Dendritic cell treated with granulocyte-macrophage colony-stimulating factor and Interleukin-4, amounts not matched to agents 40 ng/mL and 50 ng/mL, for 4 days (primary cell): ENCODE results near the gene TBC1D4.
"Not testable (repeated sequence)": the region's sequence is repeated elsewhere in the genome, so short reads cannot be mapped to it uniquely, and the experiment has no call there.

Experiments used
- H3K27ac Mint-ChIP-seq: one replicate; pipeline ENCODE4 v1.8.0; 2022; ENCODE audit warnings: mild to moderate bottlenecking, mixed read lengths
- H3K27me3 Mint-ChIP-seq: one replicate; pipeline ENCODE4 v1.8.0; 2022; ENCODE audit warnings: mild to moderate bottlenecking, mixed read lengths
- H3K36me3 Mint-ChIP-seq: one replicate; pipeline ENCODE4 v1.8.0; 2022; ENCODE audit warnings: low read depth, mixed read lengths
- H3K4me1 Mint-ChIP-seq: one replicate; pipeline ENCODE4 v1.8.0; 2022; ENCODE audit warnings: low read depth, mixed read lengths
- H3K4me3 Mint-ChIP-seq: one replicate; pipeline ENCODE4 v1.8.0; 2022; ENCODE audit warnings: mild to moderate bottlenecking, moderate library complexity, mixed read lengths
- H3K9me3 Mint-ChIP-seq: one replicate; pipeline ENCODE4 v1.8.0; 2022; ENCODE audit warnings: mixed read lengths
- intact Hi-C: fragments of 100-400 bp; cut with micrococcal nuclease; formaldehyde crosslinking; loops from one replicate; pipeline ENCODE4 v1.15.0; 2022

TBC1D4 gene

DNA sequence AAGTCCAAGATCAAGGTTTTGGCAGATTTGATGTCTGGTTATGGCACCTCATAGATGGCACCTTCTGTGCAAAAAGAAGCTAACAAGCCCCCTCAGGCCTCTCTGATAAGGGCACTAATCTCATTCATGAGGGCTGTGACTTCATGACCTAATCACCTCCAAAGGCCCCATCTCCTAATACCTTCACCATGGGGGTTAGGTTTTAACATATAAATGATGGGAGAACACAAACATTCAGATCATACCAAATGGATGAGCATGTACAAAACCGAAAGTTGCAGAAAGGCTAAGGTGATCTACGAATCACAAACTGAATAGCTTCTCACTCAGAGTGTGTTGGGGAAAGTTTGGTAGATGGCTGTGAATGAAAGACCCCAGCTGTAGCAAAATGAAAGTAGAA is 217.4 kb downstream of the TBC1D4 start:
- Mint-ChIP-seq H3K9me3 (no peaks in the 10 kb centered on the region), H3K27me3 (no peaks in the 10 kb centered on the region), H3K4me1 (no peaks in the 10 kb centered on the region), H3K27ac (no peak overlapping the region), H3K4me3 (no peak overlapping the region), H3K36me3 (no peaks in the 10 kb centered on the region)
- intact Hi-C loops, result no loop called here

DNA sequence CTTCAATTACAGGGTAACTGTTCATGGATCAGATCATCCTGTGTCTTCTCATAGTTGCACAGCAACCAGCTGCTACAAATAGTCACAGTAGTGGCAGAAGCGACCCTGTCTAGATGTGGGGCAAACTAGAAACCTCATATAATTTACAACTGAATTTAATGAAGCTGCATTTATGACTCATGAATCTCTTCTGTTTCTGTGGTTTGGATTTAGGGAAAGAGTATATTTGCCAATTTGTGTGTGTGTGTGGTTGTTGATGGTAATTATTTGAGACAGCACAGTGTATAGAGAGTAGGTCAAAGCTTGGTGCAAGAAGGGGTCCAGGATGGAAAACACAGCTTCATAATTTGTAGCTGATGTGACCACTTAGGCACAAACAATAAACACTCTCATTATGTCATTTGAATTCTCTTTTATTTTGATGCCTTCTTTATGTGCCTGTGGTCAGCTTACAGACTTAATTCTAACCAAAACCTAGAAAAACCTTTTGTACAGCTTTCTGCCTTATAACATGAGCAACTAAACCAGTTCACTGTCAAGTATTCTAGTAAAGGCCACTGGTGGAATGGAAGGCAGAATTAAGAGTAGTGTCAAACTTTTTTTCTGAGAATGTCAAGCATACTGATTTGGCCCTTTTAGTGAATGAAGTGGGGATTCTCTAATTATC is 218.1 kb downstream of the TBC1D4 start:
- Mint-ChIP-seq H3K27ac (no peak overlapping the region), H3K27me3 (no peaks in the 10 kb centered on the region), H3K36me3 (no peaks in the 10 kb centered on the region)

DNA sequence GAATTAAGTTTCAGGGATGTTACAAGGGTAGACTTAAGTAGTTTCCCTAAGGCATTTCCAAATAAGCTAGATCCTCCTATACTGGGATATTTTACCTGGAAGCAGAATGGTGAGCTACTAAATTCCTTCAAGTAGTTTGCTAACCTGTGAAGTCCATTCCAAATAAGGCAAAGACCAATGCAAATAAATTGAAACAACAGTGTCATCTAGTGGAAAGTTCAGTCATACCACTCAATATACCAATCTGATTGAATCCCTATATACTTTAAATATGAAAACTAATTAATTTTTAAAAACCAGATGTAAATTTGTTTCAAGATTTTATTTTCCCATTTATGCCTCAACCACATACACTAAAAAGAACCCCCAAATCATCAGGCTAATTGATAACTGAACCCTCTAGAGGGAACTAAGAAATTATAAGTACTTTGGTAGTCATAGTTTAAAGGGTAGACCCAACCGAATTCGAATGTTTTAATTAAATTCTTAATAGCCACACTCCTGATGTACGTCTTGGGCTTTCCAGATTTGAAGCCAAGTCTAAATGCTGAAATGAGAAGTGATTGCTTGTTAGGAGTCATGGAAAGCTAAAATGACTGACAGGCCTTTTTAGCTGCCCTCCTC is 223.7 kb downstream of the TBC1D4 start:
- intact Hi-C loops, result no loop called here
- Mint-ChIP-seq H3K4me3 (no peak overlapping the region), H3K4me1 (no peaks in the 10 kb centered on the region), H3K27ac (no peak overlapping the region), H3K9me3 (no peaks in the 10 kb centered on the region), H3K27me3 (no peaks in the 10 kb centered on the region), H3K36me3 (no peaks in the 10 kb centered on the region)

More for the DNA sequence above, 218.1 kb downstream of the TBC1D4 start:
- Mint-ChIP-seq H3K4me3 (no peak overlapping the region), H3K9me3 (no peaks in the 10 kb centered on the region), H3K4me1 (no peaks in the 10 kb centered on the region)
- intact Hi-C loops, result no loop called here

DNA sequence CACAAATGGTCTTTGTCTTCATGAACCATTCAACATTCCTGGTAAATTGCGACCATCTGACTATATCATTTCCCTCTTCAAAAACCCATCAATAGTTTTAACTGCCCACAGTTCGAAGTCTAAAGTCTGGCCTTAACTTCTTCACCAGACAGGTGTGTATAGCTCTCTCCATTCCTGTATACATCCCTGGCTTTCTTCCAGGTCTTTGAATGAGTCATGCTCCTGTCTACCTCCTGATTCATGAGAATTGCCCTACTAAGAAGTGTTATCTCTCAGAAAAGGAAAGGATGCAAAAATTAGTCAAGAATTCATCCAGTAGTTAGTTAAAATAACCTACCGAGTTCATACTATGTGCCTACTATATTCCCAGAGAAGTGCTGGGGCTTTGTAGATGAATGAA is 225.0 kb downstream of the TBC1D4 start:
- no peak overlapping the region for H3K4me3 Mint-ChIP-seq
- no peaks in the 10 kb centered on the region for H3K36me3 Mint-ChIP-seq
- no peaks in the 10 kb centered on the region for H3K9me3 Mint-ChIP-seq
- H3K27ac Mint-ChIP-seq, result no peak overlapping the region
- no peaks in the 10 kb centered on the region for H3K4me1 Mint-ChIP-seq
- no peaks in the 10 kb centered on the region for H3K27me3 Mint-ChIP-seq
- intact Hi-C loops, result no loop called here

DNA sequence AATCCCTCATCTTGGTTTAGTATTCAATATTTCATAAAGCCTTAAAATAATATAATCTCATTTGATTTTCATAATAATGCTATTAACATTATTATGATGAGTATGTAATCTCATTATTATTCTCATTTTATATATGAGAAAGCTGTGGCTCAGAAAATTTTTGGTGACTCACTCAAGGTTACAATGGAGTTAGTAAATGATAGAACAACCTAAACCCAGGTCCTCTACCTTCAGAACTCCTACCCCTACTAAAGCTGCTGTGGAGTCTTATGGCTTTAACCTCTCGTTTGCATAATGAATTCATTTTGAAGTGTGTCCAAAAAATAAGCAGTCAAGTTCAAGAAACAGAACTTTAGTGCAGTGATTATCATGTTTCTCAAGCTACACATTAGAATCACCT is 226.3 kb downstream of the TBC1D4 start:
- Mint-ChIP-seq H3K36me3 (no peaks in the 10 kb centered on the region), H3K9me3 (no peaks in the 10 kb centered on the region), H3K4me1 (no peaks in the 10 kb centered on the region), H3K27ac (no peak overlapping the region), H3K27me3 (no peaks in the 10 kb centered on the region), H3K4me3 (no peak overlapping the region)
- intact Hi-C loops, result no loop called here

DNA sequence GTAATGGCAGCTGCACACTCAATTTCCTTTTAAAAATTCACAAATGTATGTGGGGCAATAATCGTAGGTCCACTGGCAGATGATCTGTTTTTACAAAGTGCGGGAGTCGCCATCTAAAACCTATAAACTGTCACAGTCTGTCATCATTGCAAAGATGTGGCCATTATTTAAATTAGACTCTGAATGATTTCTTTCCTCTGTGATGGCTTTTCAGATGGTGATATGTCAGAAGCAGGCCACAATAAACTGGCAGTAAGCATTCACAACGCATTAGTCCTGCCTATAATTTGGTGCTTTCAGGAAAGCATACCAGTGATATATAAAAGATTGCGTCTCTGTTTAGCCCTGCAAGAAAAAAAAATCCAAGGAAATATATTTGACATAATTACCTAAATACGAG is 226.8 kb downstream of the TBC1D4 start:
- Mint-ChIP-seq H3K27me3 (no peaks in the 10 kb centered on the region), H3K9me3 (no peaks in the 10 kb centered on the region), H3K27ac (no peak overlapping the region), H3K36me3 (no peaks in the 10 kb centered on the region), H3K4me1 (no peaks in the 10 kb centered on the region), H3K4me3 (no peak overlapping the region)
- intact Hi-C loops, result no loop called here

DNA sequence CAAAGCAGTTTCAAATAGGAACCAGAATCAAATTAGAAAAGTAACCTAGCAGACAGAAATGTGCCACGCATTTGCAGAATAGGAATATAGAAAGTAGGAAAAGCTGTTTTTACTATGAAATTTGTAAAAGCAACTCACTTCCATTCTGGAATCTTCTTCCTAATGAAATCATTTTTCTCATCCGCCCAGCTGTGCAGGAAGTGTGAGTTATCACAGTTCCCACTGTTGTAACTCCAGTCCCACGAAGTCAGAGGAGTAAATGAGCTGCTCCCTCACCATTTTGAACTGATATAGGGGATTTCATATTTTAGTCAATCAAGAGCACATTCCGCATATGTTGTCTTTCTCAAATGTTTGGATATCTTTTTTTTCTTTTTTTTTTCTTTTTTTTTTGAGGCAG is 230.8 kb downstream of the TBC1D4 start:
- Mint-ChIP-seq H3K9me3 (peaks cover 8% of the 10 kb centered on the region), H3K4me3 (no peak overlapping the region), H3K36me3 (no peaks in the 10 kb centered on the region), H3K4me1 (no peaks in the 10 kb centered on the region), H3K27ac (no peak overlapping the region), H3K27me3 (no peaks in the 10 kb centered on the region)
- intact Hi-C loops, result no loop called here

DNA sequence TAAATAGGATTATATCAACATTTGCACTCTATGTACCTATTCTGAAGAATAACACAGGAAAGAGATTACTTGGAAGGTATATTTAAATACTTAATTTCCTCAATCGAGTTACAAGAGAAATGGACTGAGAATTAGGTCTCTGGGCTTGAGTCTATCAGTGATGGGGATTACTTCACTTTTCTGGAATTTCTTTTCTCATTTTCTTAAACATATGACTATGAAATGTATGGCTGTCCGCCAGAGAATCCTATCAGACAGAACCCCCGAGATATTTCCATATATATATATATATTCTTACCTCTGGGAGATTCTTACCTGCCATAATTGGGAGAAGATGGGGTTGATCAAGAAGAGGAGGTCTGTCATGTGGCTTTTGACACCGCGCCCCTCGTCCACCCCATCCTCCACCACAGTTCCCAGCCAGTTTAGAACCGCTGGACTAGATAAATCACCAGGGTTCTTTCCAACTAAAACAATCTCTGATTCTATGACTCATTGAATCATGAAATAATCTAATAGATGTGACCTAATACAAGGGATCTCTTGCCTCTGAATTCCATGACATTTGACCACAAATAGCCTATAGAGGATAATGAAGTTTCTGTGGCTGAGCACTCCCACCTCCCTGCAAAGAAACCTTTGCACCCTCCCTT is 231.3 kb downstream of the TBC1D4 start:
- intact Hi-C loops, result no loop called here
- H3K36me3 Mint-ChIP-seq, result no peaks in the 10 kb centered on the region
- H3K27ac Mint-ChIP-seq, result no peak overlapping the region
- H3K4me3 Mint-ChIP-seq, result no peak overlapping the region
- H3K27me3 Mint-ChIP-seq, result no peaks in the 10 kb centered on the region
- no peaks in the 10 kb centered on the region for H3K4me1 Mint-ChIP-seq
- H3K9me3 Mint-ChIP-seq, result peaks cover 13% of the 10 kb centered on the region

DNA sequence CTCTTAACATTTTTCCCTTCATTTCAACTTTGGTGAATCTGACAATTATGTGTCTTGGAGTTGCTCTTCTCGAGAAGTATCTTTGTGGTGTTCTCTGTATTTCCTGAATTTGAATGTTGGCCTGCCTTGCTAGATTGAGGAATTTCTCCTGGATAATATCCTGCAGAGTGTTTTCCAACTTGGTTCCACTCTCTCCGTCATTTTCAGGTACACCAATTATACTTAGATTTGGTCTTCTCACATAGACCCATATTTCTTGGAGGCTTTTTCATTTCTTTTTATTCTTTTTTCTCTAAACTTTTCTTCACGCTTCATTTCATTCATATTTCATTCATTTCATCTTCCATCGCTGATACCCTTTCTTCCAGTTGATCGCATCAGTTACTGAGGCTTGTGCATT is 236.4 kb downstream of the TBC1D4 start:
- H3K9me3 Mint-ChIP-seq, result peaks cover 24% of the 10 kb centered on the region
- H3K36me3 Mint-ChIP-seq, H3K4me1 Mint-ChIP-seq, H3K27me3 Mint-ChIP-seq, intact Hi-C loops, H3K27ac Mint-ChIP-seq, H3K4me3 Mint-ChIP-seq: not testable (repeated sequence)

DNA sequence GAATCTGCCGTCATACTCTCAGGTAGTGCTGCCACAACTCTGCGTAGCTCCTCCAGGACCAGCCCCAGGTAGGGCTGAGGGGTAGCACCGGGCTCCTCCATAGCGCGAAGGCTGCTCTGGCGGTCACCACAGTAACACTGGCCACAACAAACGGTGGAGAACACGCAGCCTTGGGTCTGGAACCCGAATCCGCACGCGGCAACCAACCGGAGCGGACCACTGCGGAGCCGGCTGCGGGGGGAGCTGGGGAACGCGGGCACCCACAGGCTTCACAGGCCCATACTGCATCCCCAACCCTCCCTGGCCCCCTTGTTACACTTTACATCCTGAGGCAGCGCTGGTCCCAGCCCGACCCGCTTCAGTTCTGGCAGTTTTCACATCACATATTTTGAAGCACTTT is 241.7 kb downstream of the TBC1D4 start:
- H3K4me1 Mint-ChIP-seq, H3K36me3 Mint-ChIP-seq, intact Hi-C loops, H3K4me3 Mint-ChIP-seq, H3K27me3 Mint-ChIP-seq, H3K27ac Mint-ChIP-seq: not testable (repeated sequence)
- H3K9me3 Mint-ChIP-seq, result peaks cover 31% of the 10 kb centered on the region

DNA sequence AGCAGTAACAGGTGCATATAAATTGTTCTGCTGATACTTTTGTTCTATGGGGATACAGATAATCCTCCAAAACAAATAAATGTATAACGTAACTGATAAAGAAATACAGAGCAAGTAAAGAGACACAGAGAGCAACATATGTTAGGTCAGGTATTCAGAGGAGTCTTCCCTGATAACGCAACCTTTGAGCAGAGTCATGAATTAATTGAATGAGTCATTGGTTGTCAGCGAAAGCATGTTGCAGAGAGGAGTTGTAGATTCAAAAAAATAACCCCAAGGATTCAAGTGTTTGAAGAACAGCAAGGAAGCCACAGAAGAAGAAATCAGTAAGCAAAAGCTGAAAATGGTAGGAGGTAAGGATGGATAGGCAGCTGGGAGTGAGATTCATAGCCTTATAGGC is 245.2 kb downstream of the TBC1D4 start:
- intact Hi-C loops, result no loop called here
- H3K4me1 Mint-ChIP-seq, result no peaks in the 10 kb centered on the region
- peaks cover 29% of the 10 kb centered on the region for H3K9me3 Mint-ChIP-seq
- H3K36me3 Mint-ChIP-seq, result no peaks in the 10 kb centered on the region
- H3K27ac Mint-ChIP-seq, result no peak overlapping the region
- H3K4me3 Mint-ChIP-seq, result no peak overlapping the region
- H3K27me3 Mint-ChIP-seq, result no peaks in the 10 kb centered on the region
